GM18511 (cell line): ENCODE measurements around the gene TEAD1.

Experiments used
- ATAC-seq: cut with Tn5 transposase; IDR thresholded peaks from one replicate; pipeline ENCODE4 v1.9.1; 2021; ENCODE audit warnings: mild to moderate bottlenecking, moderate library complexity; ENCODE audit not compliant: unreplicated experiment

The TEAD1 gene

GRCh38 chr11:12664385-12664784 is 9.8 kb upstream of the TEAD1 start:
- ATAC-seq, result no peak

- ATAC-seq, result no peak
Observed at GRCh38 chr11:12666915-12667314, 7.3 kb upstream of the TEAD1 start.

GRCh38 chr11:12667646-12668045 is 6.6 kb upstream of the TEAD1 start:
- no peak for ATAC-seq

- ATAC-seq, result no peak
Observed at GRCh38 chr11:12668166-12668565, 6.1 kb upstream of the TEAD1 start.

- no peak for ATAC-seq
Observed at GRCh38 chr11:12669930-12670329, 4.3 kb upstream of the TEAD1 start.

GRCh38 chr11:12671370-12671769 is 2.9 kb upstream of the TEAD1 start:
- ATAC-seq, result no peak

GRCh38 chr11:12673601-12673923 is 659 bp upstream of the TEAD1 start:
- no peak for ATAC-seq

- no peak for ATAC-seq
Observed at GRCh38 chr11:12674571-12674935, 332 bp downstream of the TEAD1 start.

GRCh38 chr11:12674936-12675696 is 895 bp downstream of the TEAD1 start:
- no peak for ATAC-seq

GRCh38 chr11:12675951-12676711 is 1.9 kb downstream of the TEAD1 start:
- no peak for ATAC-seq

- no peak for ATAC-seq
Observed at GRCh38 chr11:12677131-12677530, 2.9 kb downstream of the TEAD1 start.

- ATAC-seq, result no peak
Observed at GRCh38 chr11:12678092-12678491, 3.9 kb downstream of the TEAD1 start.

GRCh38 chr11:12678991-12679390 is 4.8 kb downstream of the TEAD1 start:
- no peak for ATAC-seq

- no peak for ATAC-seq
Observed at GRCh38 chr11:12679471-12679870, 5.2 kb downstream of the TEAD1 start.

- ATAC-seq, result no peak
Observed at GRCh38 chr11:12680246-12680939, 6.2 kb downstream of the TEAD1 start.

GRCh38 chr11:12680940-12681258 is 6.7 kb downstream of the TEAD1 start:
- no peak for ATAC-seq

GRCh38 chr11:12681466-12681865 is 7.2 kb downstream of the TEAD1 start:
- ATAC-seq, result no peak

- ATAC-seq, result no peak
Observed at GRCh38 chr11:12682288-12682687, 8.1 kb downstream of the TEAD1 start.

- ATAC-seq, result no peak
Observed at GRCh38 chr11:12682737-12683500, 8.7 kb downstream of the TEAD1 start.

GRCh38 chr11:12683874-12684273 is 9.7 kb downstream of the TEAD1 start:
- ATAC-seq, result no peak

- ATAC-seq, result no peak
Observed at GRCh38 chr11:12684315-12684714, 10.1 kb downstream of the TEAD1 start.
